RCC 7860 (cell line): Measurements from ENCODE around the gene PYGB.
A peak's percentile ranks its signal among the peaks of the same experiment; 100 is the strongest.

Source experiments
- DNase-seq: peaks from one replicate; pipeline ENCODE4 v3.0.0-alpha.2; 2015; ENCODE audit warnings: low spot score
- FAIRE-seq: peaks from 2 replicates; lab custom pipeline; 2012; peaks lifted over from hg19 to GRCh38; lab: Jason Lieb, UNC

Gene PYGB

DNA sequence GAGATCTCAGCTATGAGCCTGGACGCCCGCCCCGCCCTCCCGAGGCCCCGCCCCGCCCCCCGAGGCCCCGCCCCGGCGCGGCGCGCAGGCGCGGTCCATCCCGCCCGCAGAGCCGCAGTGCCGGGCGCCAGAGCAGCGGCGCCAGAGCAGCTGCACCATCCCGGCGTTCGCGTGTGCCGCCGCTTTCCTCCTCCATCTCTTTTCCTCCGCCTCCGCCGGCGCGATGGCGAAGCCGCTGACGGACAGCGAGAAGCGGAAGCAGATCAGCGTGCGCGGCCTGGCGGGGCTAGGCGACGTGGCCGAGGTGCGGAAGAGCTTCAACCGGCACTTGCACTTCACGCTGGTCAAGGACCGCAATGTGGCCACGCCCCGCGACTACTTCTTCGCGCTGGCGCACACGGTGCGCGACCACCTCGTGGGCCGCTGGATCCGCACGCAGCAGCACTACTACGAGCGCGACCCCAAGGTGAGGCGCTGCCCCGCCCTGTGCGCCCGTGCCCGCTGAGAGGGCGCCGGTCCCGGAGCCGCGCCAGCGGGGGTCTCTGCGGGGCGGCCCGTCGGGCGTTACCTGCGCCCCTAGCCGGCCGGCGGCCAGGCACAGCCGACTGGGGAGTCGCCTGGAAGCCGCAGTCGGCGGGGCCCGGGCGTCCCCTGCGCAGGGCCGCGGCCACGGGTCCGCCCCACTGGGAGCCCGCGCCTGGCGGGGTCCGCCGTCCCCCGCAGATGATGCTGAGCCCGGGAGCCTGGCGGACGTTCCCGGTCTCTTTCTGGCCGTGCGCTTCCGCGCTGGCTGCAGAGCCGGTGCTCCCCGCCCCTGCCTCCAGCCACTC lies at the start of gene PYGB:
Gene PYGB (plus strand): TSS at position 130 of the 830 bp plus-strand sequence. CDS start 94 bp downstream, at position 224.
- DNase-seq, result peak; percentile 72
- FAIRE-seq, result no peak

DNA sequence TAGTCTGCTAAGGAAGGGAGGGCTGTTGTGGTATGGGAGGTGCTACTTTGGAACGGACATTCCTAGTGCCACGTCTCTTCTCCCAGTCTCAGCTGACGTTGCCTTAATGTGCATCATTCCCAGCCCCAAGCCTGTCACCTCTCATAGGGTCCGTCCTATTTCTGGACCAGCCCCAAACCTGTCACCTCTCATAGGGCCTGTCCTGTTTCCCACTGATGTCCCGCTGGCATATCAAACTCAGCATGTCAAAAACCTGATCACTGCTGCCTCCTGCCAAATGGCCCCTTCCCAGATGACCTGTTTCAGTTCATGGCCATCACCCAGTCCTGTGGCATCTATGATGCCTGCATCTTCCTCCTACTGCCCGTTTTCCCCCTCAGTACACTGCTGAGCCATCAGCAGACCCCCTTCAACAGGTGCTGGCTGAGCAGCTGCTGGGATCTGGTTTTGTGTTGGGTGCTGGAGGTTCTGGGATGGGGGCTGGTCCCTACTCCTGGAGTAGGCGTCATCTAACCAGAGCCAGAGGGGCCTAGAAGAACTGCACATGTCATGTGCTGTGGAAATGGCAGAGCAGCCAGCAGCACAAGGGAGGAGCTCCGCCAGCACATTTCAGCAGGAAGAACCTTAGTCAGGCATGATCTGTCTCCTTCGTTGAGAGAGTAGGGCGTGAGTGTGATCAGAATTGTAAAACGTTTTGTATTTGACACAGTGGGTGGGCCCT lies 49.1 kb upstream of the PYGB start:
- no peak for DNase-seq
- no peak for FAIRE-seq

DNA sequence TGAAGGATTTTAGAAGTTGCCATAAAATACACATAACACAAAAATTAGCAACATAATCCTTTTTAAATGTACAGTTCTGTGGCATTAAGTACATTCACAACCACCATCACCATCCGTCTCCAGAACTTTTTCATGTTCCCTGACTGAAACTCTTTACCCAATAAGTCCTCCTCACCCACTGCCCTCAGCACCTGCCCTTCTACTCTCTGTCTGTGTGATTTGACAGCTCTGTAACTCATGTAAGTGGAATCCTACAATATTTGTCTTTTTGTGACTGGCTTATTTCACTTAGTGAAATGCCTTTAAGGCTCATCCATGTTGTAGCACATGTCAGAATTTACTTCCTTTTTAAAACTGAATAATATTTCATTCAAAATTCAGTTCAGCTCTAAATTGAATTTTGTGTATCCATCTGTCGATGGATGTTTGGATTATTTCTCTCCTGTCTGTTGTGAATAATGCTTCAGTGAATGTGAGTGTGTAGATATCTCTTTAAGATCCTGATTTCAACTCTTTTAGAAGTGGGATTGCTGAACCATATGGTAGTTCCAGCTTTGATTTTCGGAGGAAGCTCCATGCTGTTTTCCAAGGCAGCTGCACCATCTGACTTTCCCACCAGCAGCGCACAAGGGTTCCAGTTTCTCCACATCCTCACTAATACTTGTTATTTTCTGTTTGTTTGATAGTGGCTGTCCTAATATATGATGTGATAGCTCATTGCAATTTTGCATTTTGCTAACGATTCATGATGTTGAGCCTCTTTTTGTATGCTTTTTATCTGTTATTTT lies 48.2 kb upstream of the PYGB start:
- FAIRE-seq, result no peak

GRCh38 chr20:25203089-25203488 lies 44.8 kb upstream of the PYGB start:
- FAIRE-seq, result no peak
- no peak for DNase-seq

More for the DNA sequence above, 48.2 kb upstream of the PYGB start:
- DNase-seq, result no peak

- DNase-seq (no peak), FAIRE-seq (no peak)
These were observed 44.0 kb upstream of the PYGB start for GRCh38 chr20:25203871-25204320.

DNA sequence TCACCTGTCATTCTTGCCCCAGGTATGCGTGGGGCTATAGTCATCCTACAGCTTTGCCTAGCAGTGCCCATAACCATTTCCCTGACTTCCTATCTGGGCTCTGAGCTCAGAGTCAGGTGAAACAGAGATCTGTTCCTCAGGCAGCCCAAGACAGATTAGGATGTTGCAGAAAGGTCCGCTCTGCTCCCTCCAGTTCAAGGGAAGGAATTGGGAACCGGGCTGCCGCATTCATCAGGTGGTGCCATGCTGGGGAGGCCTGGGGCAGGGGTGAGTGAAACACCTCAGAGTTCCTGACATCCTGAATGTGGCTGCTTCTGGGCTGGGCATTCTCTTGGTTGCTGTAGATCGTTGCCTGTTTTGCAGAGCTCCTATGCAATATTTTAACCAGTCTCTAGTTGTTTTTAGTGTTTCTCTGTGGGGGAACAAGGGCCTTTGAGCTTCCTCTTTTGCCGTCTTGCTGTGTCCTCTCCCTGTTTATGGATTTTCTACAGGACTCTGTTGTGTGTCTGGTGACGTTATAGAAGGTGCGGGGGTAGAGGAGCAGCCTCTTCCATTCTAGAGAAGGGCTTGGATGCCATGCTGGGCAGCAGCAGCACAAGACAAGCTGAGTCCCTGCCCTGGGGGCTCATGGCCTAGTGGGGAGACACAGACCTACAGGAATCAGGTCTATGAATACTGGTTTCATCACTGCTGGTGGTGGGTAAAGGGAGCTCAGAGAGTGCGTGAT lies 43.2 kb upstream of the PYGB start:
- FAIRE-seq (no peak), DNase-seq (no peak)

DNA sequence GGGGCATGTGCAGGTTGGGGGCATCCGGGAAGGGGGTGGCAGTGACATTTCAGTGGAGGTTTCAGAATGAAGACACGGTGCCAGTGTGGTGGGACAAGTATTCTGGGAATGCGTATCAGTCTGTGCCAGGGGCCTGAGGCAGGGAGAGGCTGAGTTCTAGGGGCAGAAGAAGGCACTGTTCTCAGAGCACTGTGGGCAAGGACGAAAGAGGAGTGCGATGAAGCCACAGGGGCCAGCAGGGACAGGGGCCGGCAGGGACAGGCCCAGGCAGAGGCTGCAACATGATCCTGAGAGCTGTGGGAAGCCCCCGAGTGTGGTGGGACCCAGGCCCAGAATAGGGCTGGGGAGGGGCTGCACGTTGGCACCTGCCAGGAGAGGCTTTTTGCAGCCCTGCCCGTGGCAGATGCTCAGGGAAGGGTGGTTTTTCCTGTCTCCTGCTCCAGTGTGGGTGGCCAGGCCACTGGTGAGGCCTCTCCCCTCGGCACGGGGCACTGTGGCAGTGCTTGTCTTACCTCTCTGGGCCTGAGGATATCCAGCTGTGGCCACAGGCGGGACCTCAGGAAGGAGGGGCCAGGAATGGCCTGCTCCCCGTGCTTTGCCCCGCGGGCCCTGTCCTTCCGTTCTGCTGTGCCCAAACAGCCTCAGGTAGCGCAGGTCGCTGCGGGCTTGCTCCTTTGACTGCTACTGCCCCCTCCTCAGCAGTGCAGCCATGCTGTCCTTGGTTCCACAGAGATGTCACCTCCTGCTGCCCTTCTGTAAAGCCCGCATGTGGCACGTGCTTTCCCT lies 42.4 kb upstream of the PYGB start:
- no peak for DNase-seq

DNA sequence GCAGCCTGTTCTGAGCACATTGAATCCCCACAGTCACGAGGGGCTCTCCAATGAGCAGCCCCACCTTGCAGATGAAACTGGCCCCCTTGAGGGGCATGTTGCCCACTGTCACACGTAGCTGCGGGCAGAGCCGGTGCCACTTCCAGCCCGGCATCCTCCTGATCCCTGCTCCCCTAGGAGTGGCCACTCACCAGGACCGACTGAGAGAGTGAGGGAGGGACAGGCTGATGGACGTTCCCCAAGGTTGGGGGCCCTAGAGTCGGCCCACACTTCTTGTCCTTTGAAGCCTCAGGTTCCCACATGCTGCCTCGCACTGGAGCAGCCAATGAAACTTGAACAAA lies 41.9 kb upstream of the PYGB start:
- DNase-seq (no peak), FAIRE-seq (no peak)

More for the DNA sequence above, 42.4 kb upstream of the PYGB start:
- no peak for FAIRE-seq

GRCh38 chr20:25206548-25206947 lies 41.3 kb upstream of the PYGB start:
- no peak for DNase-seq
- FAIRE-seq, result no peak

- FAIRE-seq (no peak), DNase-seq (no peak)
These were observed 40.5 kb upstream of the PYGB start for GRCh38 chr20:25207149-25207959.

DNA sequence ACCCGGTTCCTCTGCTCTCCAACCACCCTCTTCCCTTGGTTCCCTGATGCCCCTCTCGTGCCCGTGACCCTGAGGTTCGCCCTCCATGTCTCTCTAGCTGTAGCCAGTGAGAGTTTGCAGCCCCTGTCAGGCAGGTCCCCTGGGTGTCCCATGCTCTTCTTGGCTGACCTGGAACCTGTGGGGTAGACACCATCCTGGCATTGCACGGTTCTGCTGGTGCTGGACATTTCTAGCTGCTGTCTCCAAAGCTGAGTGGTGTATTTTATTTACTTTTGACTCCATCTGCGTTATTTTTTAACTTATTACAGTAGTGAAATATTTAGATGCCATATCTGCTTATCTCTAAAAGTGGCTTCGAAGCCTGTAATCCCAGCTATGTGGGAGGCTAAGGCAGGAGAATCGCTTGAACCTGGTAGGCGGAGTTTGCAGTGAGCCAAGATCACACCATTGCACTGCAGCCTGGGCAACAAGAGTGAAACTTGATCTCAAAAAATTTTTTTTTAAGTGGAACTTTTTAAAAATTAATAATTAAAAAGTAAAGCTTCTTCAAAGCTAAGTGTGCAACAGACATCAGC lies 39.8 kb upstream of the PYGB start:
- FAIRE-seq (no peak), DNase-seq (no peak)

DNA sequence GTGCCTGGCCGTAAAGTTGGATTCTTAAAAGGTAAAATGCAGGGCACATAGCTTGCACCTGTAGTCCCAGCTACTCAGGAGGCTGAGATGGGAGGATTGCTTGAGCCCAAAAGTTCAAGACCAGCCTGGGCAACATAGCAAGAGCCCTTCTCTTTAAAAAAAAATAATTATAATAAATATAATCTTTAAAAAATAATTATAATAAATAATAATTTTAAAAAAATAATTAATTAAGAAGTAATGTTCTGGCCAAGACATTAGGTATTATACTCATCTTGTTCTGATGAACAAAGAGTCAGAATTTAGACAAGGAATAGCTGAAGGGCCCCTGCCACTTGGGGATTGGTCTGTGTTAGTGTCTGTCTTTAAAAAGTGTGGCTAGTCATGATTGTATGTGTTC lies 38.5 kb upstream of the PYGB start:
- no peak for FAIRE-seq

DNA sequence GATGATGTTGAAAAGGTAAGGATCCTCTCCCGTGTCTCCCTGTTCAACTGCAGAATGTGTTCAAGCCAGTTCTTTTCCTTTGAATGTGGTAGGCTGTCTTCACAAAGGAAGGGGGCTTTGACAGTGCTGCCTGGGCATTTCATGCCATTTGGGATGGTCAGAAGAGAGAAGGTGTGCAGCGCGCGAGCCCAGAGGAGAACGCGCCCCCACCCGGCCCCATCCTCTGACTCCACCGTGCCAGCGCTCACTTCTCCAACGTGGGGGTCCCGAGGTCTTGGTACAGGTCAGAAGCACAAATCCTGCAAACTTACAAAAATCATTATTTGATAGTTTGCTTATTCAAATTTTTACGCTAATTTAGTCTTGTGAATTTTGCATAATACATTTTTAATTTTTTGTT lies 38.0 kb upstream of the PYGB start:
- no peak for FAIRE-seq
- no peak for DNase-seq

More for the DNA sequence above, 38.5 kb upstream of the PYGB start:
- no peak for DNase-seq

DNA sequence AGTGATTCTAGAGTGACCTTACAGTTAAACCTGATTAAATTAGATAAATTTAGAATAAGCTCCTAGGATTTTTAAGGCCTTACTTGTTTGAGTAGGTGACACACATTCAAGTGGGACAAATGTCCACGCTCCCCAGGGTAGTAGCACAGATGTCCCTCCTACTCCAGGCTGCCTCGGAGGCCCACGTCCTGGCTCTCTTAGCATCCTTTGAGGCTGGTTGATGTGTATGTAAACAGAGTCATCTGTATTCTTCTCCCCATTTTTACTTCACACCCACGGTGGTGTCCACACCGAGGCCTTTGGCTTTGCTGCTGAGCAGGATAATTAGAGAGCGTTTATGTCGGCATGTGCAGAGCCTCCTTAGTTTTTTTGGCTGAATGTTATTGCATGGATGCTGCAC lies 36.6 kb upstream of the PYGB start:
- FAIRE-seq, result no peak

DNA sequence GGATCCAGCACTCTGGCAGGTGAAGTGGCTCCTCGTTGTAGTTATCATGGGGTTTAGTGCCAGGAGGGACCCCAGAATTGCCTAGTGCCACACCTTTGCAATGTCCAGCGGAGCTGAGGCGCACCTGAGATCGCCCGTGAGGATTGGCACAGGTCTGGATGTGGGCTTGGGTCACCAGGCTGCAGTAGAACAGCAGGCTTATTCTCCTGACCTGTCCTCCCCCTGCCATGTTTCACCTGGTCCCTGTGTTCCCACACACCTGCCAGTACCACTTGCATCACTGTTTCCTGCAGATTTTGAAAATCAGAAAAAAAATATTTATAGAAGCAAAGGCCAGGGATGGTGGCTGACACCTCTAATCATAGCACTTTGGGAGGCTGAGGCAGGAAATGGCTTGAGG lies 35.6 kb upstream of the PYGB start:
- DNase-seq (no peak), FAIRE-seq (no peak)

More for the DNA sequence above, 36.6 kb upstream of the PYGB start:
- no peak for DNase-seq

DNA sequence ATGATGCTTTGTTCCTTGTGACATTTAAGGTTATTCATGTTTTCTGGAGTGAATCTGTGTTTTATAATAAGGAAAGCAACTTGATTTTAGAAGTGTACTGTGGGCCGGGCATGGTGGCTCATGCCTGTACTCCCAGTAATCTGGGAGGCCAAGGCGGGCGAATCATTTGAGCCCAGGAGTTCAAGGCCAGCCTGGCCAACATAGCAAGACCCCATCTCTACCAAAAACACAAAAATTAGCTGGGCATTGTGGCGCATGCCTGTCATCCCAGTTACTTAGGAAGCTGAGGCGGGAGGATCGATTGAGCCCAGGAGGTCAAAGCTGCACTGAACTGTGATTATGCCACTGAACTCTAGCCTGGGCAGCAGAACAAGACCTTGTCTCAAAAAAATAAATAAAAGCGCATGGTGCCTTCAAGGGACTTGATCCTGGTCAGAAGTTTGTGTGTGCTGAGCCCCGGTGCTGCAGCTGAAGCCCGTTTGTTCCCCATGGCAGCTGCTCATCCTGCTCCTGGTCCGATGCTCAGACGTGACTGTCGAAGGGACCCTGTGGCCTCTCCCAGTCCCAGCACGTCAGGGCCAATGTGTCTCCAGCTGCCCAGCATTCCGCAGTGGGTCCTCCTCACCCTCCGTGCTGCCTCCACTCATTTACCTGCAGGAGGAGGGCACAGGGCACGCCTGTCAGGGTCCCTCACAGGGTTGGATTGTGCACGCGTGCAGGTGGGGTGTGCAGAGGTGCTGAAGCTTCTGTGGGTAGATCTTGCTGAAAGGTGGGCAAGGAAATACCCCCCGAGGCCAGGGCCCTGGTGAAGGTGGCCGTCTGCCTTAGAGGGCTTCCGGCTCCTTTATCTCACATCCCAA lies 34.1 kb upstream of the PYGB start:
- FAIRE-seq (no peak), DNase-seq (no peak)

DNA sequence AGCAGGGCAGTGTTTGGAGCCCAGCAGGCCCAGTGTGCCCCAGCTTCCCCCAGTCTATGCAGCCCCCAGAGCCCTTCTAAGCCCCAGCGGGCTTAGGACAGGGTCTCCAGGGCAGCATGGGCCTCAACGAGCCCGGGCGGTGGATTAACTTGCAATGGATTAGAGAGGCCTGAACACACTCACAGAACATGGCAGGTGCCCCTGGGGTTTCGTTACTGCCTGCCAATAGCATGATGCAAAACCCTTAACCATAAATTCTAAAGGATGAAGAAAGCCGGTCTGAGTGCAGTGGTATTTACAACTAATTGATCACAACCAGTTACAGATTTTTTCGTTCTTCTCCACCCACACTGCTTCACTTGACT lies 33.5 kb upstream of the PYGB start:
- FAIRE-seq (no peak), DNase-seq (no peak)

GRCh38 chr20:25214819-25215218 lies 33.1 kb upstream of the PYGB start:
- DNase-seq (no peak), FAIRE-seq (no peak)
